Activated T-helper 1 cell treated with anti-CD3 and anti-CD28 coated beads, Interleukin-12 subunit alpha, Interleukin-12 subunit beta, Interleukin-2, Interleukin-4 antibody, amounts not matched to agents 30 ng/mL and 10 ng/mL and 1 ng/mL, durations not matched to agents 14 hours and 24 hours and 36 hours (primary cell): Measurements from ENCODE around the gene PSMC2. TPM values are rescaled to one million over a fixed set of nuclear protein-coding genes. Genes with fewer than 3 reads are reported as not detected.

ENCODE experiments used
- DNase-seq: peaks from one replicate; pipeline ENCODE4 v3.0.0; 2021; ENCODE audit warnings: low spot score
- H3K27ac Mint-ChIP-seq: one replicate; pipeline ENCODE4 v1.8.0; 2021; ENCODE audit warnings: mild to moderate bottlenecking, mixed read lengths
- H3K27me3 Mint-ChIP-seq: one replicate; pipeline ENCODE4 v1.8.0; 2022; ENCODE audit warnings: mild to moderate bottlenecking, moderate library complexity, mixed read lengths; ENCODE audit not compliant: insufficient read depth
- H3K36me3 Mint-ChIP-seq: one replicate; pipeline ENCODE4 v1.8.0; 2021; ENCODE audit warnings: low read depth, mixed read lengths
- H3K4me1 Mint-ChIP-seq: one replicate; pipeline ENCODE4 v1.8.0; 2021; ENCODE audit warnings: low read depth, mixed read lengths
- H3K4me3 Mint-ChIP-seq: one replicate; pipeline ENCODE4 v1.8.0; 2021; ENCODE audit warnings: mild to moderate bottlenecking, moderate library complexity, mixed read lengths
- H3K9me3 Mint-ChIP-seq: one replicate; pipeline ENCODE4 v1.8.0; 2021; ENCODE audit warnings: mixed read lengths
- intact Hi-C: fragments of 100-400 bp; cut with micrococcal nuclease; formaldehyde crosslinking; loops from one replicate; pipeline ENCODE4 v1.15.1; 2024
- total RNA-seq: library from RNA; stranded (reverse); gene quantifications from 2 replicates; pipeline ENCODE4 v1.2.3, GENCODE V29; 2022

The PSMC2 gene
- total RNA-seq, 1 donor from 2014 or later: 220 TPM

DNA sequence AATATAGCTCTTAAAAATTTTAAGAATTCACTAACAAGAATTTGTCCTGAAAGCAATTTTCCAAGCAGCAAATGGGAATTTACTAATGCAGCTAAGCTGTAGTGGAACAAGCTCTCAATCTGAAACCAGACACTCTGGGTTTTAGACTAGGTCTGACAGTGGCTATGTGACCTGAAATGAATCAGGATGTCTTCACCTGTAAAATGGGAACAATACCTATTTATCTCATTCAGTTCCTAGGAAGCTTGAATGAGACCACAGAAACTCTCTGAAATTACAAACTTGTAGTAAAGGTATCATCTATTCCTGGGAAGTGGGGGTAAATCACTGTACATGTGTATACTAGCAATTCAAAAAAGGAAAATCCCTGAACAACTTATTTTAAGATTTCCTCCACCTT, 4.1 kb upstream of the PSMC2 start:
- intact Hi-C loops: loop anchor here (5.0 kb wide), 1 partner anchor 596 kb away; the partner anchor contains the start of gene FAM185A
- peaks cover 53% of the 10 kb centered on the region for H3K4me1 Mint-ChIP-seq

GRCh38 chr7:103343758-103344452, 3.5 kb upstream of the PSMC2 start:
- peaks cover 42% of the 10 kb centered on the region for H3K36me3 Mint-ChIP-seq
- peak overlapping the region; percentile 99 for H3K27ac Mint-ChIP-seq
- intact Hi-C loops: loop anchor here (1.0 to 5.0 kb wide), 6 partner anchors 47 to 597 kb away; partner anchors contain the start of genes ARMC10, FAM185A, NAPEPLD and PMPCB
- H3K27me3 Mint-ChIP-seq: no peaks in the 10 kb centered on the region
- peak overlapping the region; percentile 100 for H3K4me3 Mint-ChIP-seq
- peaks cover 58% of the 10 kb centered on the region for H3K4me1 Mint-ChIP-seq
- DNase-seq: peak; percentile 6
- H3K9me3 Mint-ChIP-seq: no peaks in the 10 kb centered on the region

More for the DNA sequence above, 4.1 kb upstream of the PSMC2 start:
- no peak for DNase-seq
- Mint-ChIP-seq H3K27ac (peak overlapping the region; percentile 99), H3K27me3 (no peaks in the 10 kb centered on the region), H3K4me3 (peak overlapping the region; percentile 100), H3K36me3 (peaks cover 40% of the 10 kb centered on the region), H3K9me3 (no peaks in the 10 kb centered on the region)

GRCh38 chr7:103344453-103345149, 2.8 kb upstream of the PSMC2 start, which contains the start of gene DNAJC2:
Gene DNAJC2 (minus strand): TSS chr7:103344767. CDS start chr7:103344622, 145 bp downstream.
- Mint-ChIP-seq H3K4me3 (peak within 1 kb of the TSS; percentile 100), H3K9me3 (no peaks in the 10 kb centered on the region), H3K27me3 (no peaks in the 10 kb centered on the region), H3K4me1 (peaks cover 58% of the 10 kb centered on the region), H3K27ac (peak within 1 kb of the TSS; percentile 99), H3K36me3 (peaks cover 38% of the 10 kb centered on the region)
- intact Hi-C loops: loop anchor here (1.0 to 5.0 kb wide), 7 partner anchors 47 to 863 kb away; partner anchors contain the start of genes ARMC10, FAM185A, NAPEPLD and ORC5
- peak; percentile 80 for DNase-seq

- intact Hi-C loops: loop anchor here (2.0 to 5.0 kb wide), 2 partner anchors 861 to 1598 kb away; partner anchors contain the start of gene ORC5
- peaks cover 58% of the 10 kb centered on the region for H3K4me1 Mint-ChIP-seq
- no peak for DNase-seq
- H3K36me3 Mint-ChIP-seq: peaks cover 28% of the 10 kb centered on the region
- H3K27ac Mint-ChIP-seq: no peak overlapping the region
- no peaks in the 10 kb centered on the region for H3K9me3 Mint-ChIP-seq
- H3K4me3 Mint-ChIP-seq: no peak overlapping the region
- no peaks in the 10 kb centered on the region for H3K27me3 Mint-ChIP-seq
These were observed 1.0 kb upstream of the PSMC2 start for GRCh38 chr7:103346396-103346795.

GRCh38 chr7:103348452-103348851, 1.0 kb downstream of the PSMC2 start:
- Mint-ChIP-seq H3K27me3 (no peaks in the 10 kb centered on the region), H3K27ac (peak overlapping the region; percentile 82), H3K4me3 (peak overlapping the region; percentile 95), H3K4me1 (peaks cover 65% of the 10 kb centered on the region), H3K9me3 (no peaks in the 10 kb centered on the region), H3K36me3 (peaks cover 29% of the 10 kb centered on the region)
- intact Hi-C loops: loop anchor here (1.0 to 5.0 kb wide), 2 partner anchors 51 to 859 kb away; partner anchors contain the start of genes ORC5 and PMPCB
- DNase-seq: no peak

DNA sequence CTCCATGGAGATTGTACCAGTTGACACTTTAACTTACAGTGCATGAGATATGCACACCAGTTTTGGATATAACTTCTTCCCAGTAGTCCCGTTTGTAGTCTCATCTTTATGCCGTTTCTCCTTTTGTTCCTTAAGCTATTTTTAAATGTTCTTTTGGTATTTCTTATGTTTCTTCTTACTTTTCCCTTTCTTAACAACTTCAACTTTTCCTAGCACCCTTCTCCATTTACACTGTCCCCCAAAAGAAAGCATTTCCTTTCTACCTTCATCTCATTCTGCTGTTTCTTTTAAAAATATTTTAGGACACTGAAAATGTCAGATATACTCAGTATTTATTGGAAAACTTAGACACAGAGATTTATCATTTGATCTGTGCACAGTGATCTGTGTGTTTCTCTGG, 1.5 kb downstream of the PSMC2 start:
- H3K4me3 Mint-ChIP-seq: peak overlapping the region; percentile 95

GRCh38 chr7:103349805-103350204, 2.4 kb downstream of the PSMC2 start:
- H3K27ac Mint-ChIP-seq: peak overlapping the region; percentile 78
- H3K9me3 Mint-ChIP-seq: no peaks in the 10 kb centered on the region
- peaks cover 58% of the 10 kb centered on the region for H3K4me1 Mint-ChIP-seq
- no peaks in the 10 kb centered on the region for H3K27me3 Mint-ChIP-seq
- DNase-seq: no peak
- peak overlapping the region; percentile 95 for H3K4me3 Mint-ChIP-seq
- peaks cover 23% of the 10 kb centered on the region for H3K36me3 Mint-ChIP-seq
- intact Hi-C loops: loop anchor here (5.0 kb wide), 1 partner anchor 857 kb away; the partner anchor contains the start of gene ORC5

More for the DNA sequence above, 1.5 kb downstream of the PSMC2 start:
- Mint-ChIP-seq H3K9me3 (no peaks in the 10 kb centered on the region), H3K36me3 (peaks cover 25% of the 10 kb centered on the region), H3K4me1 (peaks cover 64% of the 10 kb centered on the region), H3K27ac (peak overlapping the region; percentile 37), H3K27me3 (no peaks in the 10 kb centered on the region)
- DNase-seq: no peak
- intact Hi-C loops: loop anchor here (1.0 to 5.0 kb wide), 2 partner anchors 52 to 858 kb away; partner anchors contain the start of genes ORC5 and PMPCB

GRCh38 chr7:103369432-103369831, 22.0 kb downstream of the PSMC2 start:
- H3K4me3 Mint-ChIP-seq: no peak overlapping the region
- H3K9me3 Mint-ChIP-seq: no peaks in the 10 kb centered on the region

GRCh38 chr7:103373866-103374643, 26.6 kb downstream of the PSMC2 start:
- no peak for DNase-seq
- Mint-ChIP-seq H3K27me3 (peaks cover 7% of the 10 kb centered on the region), H3K27ac (no peak overlapping the region), H3K4me3 (no peak overlapping the region), H3K36me3 (peaks cover 4% of the 10 kb centered on the region), H3K4me1 (no peaks in the 10 kb centered on the region), H3K9me3 (no peaks in the 10 kb centered on the region)
- intact Hi-C loops: no loop called here

More at GRCh38 chr7:103369432-103369831, 22.0 kb downstream of the PSMC2 start:
- intact Hi-C loops: no loop called here
- Mint-ChIP-seq H3K4me1 (no peaks in the 10 kb centered on the region), H3K36me3 (peaks cover 35% of the 10 kb centered on the region), H3K27ac (no peak overlapping the region), H3K27me3 (peaks cover 2% of the 10 kb centered on the region)
- DNase-seq: no peak

DNA sequence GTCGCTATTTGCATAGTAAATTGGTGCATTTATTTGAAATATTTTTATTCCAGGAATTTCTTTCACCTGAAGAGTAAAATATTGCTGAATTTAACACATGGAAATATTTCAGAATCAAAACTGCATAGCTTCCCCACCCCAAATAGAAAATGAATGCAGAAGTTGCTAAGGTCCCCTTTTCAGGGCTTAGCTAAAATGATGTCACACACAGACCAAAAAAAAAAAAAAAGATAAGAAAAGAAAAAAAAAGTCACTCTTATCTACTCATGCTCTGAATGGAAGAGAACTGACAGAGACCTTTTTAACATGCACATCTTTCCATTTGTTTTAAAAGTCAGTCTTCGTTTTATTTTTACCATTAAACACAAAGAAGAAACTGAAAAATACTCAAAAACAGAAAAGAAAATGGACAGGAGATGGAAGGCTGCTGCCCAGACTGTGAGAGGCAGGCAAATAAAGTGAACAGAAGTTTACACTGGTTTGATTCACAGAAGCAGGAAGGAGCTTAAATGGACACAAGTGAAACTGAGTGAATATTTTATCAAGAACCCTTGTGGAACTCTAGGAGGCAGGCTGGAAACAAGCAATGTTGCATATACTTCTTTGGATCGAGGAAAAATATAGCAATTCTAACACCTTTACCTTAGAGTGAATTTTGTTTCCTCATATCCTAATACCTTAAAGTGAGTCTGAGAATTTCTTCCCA, 32.0 kb downstream of the PSMC2 start:
- Mint-ChIP-seq H3K36me3 (no peaks in the 10 kb centered on the region), H3K27ac (no peak overlapping the region), H3K27me3 (peaks cover 9% of the 10 kb centered on the region), H3K4me1 (no peaks in the 10 kb centered on the region), H3K9me3 (no peaks in the 10 kb centered on the region), H3K4me3 (no peak overlapping the region)
- intact Hi-C loops: no loop called here
- DNase-seq: no peak

GRCh38 chr7:103380395-103381191, 33.1 kb downstream of the PSMC2 start:
- H3K4me1 Mint-ChIP-seq: no peaks in the 10 kb centered on the region
- H3K27ac Mint-ChIP-seq: no peak overlapping the region
- H3K4me3 Mint-ChIP-seq: no peak overlapping the region
- no peaks in the 10 kb centered on the region for H3K9me3 Mint-ChIP-seq
- DNase-seq: no peak
- intact Hi-C loops: no loop called here
- H3K27me3 Mint-ChIP-seq: peaks cover 9% of the 10 kb centered on the region
- H3K36me3 Mint-ChIP-seq: no peaks in the 10 kb centered on the region
